Panc1 (cell line): ENCODE data around the gene ZSWIM8. TPM values are rescaled to one million over a fixed set of nuclear protein-coding genes. Genes with fewer than 3 reads are reported as not detected.

Source experiments
- ATAC-seq: fragments of 200-7000 bp; cut with Tn5 transposase; 2 replicates; pipeline ENCODE4 v1.9.1; 2020; ENCODE audit warnings: mild to moderate bottlenecking, moderate library complexity
- BruUV-seq: library from RNA; stranded (reverse); fragments of 400-500 nt; replicated peaks from 2 replicates; lab custom pipeline; 2021; lab: Mats Ljungman, UMichigan
- CTCF ChIA-PET: fragments of 300-600 bp; sonication (Branson Sonifier 250); formaldehyde crosslinking; loops from one replicate; lab custom pipeline; 2022; ENCODE audit warnings: antibody characterized with exemption; lab: Charles Lee
- POLR2A ChIA-PET: fragments of 300-600 bp; sonication (Branson Sonifier 250); formaldehyde crosslinking; loops from one replicate; lab custom pipeline; 2022; ENCODE audit warnings: antibody characterized with exemption; lab: Charles Lee
- DNase-seq: peaks from one replicate; pipeline ENCODE4 v3.0.0-alpha.2; 2010; ENCODE audit warnings: low read depth, low spot score
- H3K27ac ChIP-seq: 2 replicates; pipeline ENCODE4 v1.5.1; 2011; ENCODE audit warnings: mild to moderate bottlenecking, low read length, inconsistent platforms
- H3K27me3 ChIP-seq: fragments of 200-500 bp; sonication (Bioruptor generic); 2 replicates; pipeline ENCODE4 v1.6.0; 2014; ENCODE audit warnings: low read length, inconsistent platforms; ENCODE audit not compliant: control insufficient read depth, insufficient read depth
- H3K36me3 ChIP-seq: fragments of 200-500 bp; sonication (Bioruptor generic); 2 replicates; pipeline ENCODE4 v1.5.1; 2014; ENCODE audit warnings: inconsistent platforms, mild to moderate bottlenecking, low read length, moderate library complexity; ENCODE audit not compliant: control insufficient read depth, insufficient read depth
- H3K4me1 ChIP-seq: 2 replicates; pipeline ENCODE4 v1.5.1; 2011; ENCODE audit warnings: inconsistent platforms, mild to moderate bottlenecking, low read length, moderate library complexity; ENCODE audit not compliant: control insufficient read depth, insufficient read depth
- H3K4me3 ChIP-seq, 2 experiments: 2 replicates each; pipeline ENCODE4 v1.5.1; 2011 to 2012; ENCODE audit warnings: low read depth in 2 of 2, low read length in 2 of 2, mild to moderate bottlenecking in 2 of 2, inconsistent platforms in 1 of 2, moderate library complexity in 1 of 2
- H3K9me3 ChIP-seq: fragments of 200-500 bp; sonication (Bioruptor generic); 2 replicates; pipeline ENCODE4 v1.5.1; 2014; ENCODE audit warnings: low read depth, mild to moderate bottlenecking, inconsistent platforms, low read length, moderate library complexity; ENCODE audit not compliant: control insufficient read depth, insufficient read depth
- CTCF ChIP-seq: fragments of 450-650 bp; IDR thresholded peaks from 2 replicates; pipeline ENCODE4 v1.5.1; 2017; ENCODE audit warnings: mild to moderate bottlenecking
- POLR2AphosphoS5 ChIP-seq: IDR thresholded peaks from 2 replicates; pipeline ENCODE4 v1.6.1; 2012; ENCODE audit warnings: mild to moderate bottlenecking, low read depth, low read length, moderate library complexity
- REST ChIP-seq, 2 experiments: IDR thresholded peaks; 2 replicates each; pipeline ENCODE4 v1.6.1; 2011 to 2012; ENCODE audit warnings: low read depth in 2 of 2, control low read depth in 1 of 2, low read length in 1 of 2, mild to moderate bottlenecking in 1 of 2, moderate library complexity in 1 of 2; ENCODE audit not compliant: insufficient read depth in 1 of 2
- SIN3A ChIP-seq: IDR thresholded peaks from 2 replicates; pipeline ENCODE4 v1.6.1; 2012; ENCODE audit warnings: low read depth, mild to moderate bottlenecking, low read length, moderate library complexity, borderline replicate concordance; ENCODE audit not compliant: insufficient read depth
- TCF7L2 ChIP-seq: IDR thresholded peaks from 2 replicates; pipeline ENCODE4 v1.6.1; 2011; ENCODE audit warnings: mild to moderate bottlenecking, low read depth, low read length, inconsistent platforms
- in situ Hi-C: cut with HindIII; loops from 2 replicates; pipeline ENCODE4 v1.10.0; 2016; ENCODE audit warnings: low sequenced_read_pairs, low pct_unique_long_range_greater_than_20kb
- intact Hi-C: fragments of 100-400 bp; cut with micrococcal nuclease; formaldehyde crosslinking; loops from one replicate; pipeline ENCODE4 v1.10.0; 2022; ENCODE audit not compliant: unreplicated experiment
- total RNA-seq: library from RNA; stranded (reverse); gene quantifications from one replicate; pipeline ENCODE4 v1.2.1, GENCODE V29; 2021; ENCODE audit not compliant: unreplicated experiment

The ZSWIM8 gene
- total RNA-seq, 1 experiment from 2014 or later: 109 TPM

GRCh38 chr10:73790886-73791625 is 5.7 kb downstream of the ZSWIM8 start:
- ChIA-PET POLR2A (no interaction called here), CTCF (no interaction called here)
- Histone ChIP-seq H3K4me3 (no peak overlapping the region), H3K9me3 (no peaks in the 10 kb centered on the region), H3K36me3 (peaks cover 14% of the 10 kb centered on the region; the same call in 1 of the 2 replicates), H3K27me3 (no peaks in the 10 kb centered on the region), H3K27ac (no peak overlapping the region), H3K4me1 (peaks cover 3% of the 10 kb centered on the region; the same call in 1 of the 2 replicates)
- in situ Hi-C loops: no loop called here
- no peak for TF ChIP-seq TCF7L2
- TF ChIP-seq CTCF: no peak
- TF ChIP-seq POLR2AphosphoS5: no peak
- no peak for TF ChIP-seq REST (IDR thresholded peaks at IDR 0.05; ENCODE audit: insufficient read depth in 1 of 2, low read depth in 2 of 2, low read length in 1 of 2)
- no peak for TF ChIP-seq SIN3A
- intact Hi-C loops: no loop called here
- BruUV-seq: no TSS peak
- ATAC-seq (no peak), DNase-seq (no peak)

- Histone ChIP-seq H3K9me3 (no peaks in the 10 kb centered on the region), H3K27me3 (no peaks in the 10 kb centered on the region), H3K36me3 (peaks cover 14% of the 10 kb centered on the region; the same call in 1 of the 2 replicates), H3K27ac (no peak overlapping the region), H3K4me3 (no peak overlapping the region), H3K4me1 (peaks cover 2% of the 10 kb centered on the region; the same call in 1 of the 2 replicates)
- CTCF ChIA-PET: no interaction called here
- in situ Hi-C loops: no loop called here
- no TSS peak for BruUV-seq
- intact Hi-C loops: no loop called here
- POLR2A ChIA-PET: no interaction called here
- no peak for ATAC-seq
- TF ChIP-seq SIN3A (no peak), POLR2AphosphoS5 (no peak), REST (IDR thresholded peaks at IDR 0.05; ENCODE audit: insufficient read depth in 1 of 2, low read depth in 2 of 2, low read length in 1 of 2) (no peak), TCF7L2 (no peak)
- no peak for DNase-seq
Measured at GRCh38 chr10:73791871-73792400, 6.5 kb downstream of the ZSWIM8 start.
